GM23338 (cell line): ENCODE data around the gene SOX12. TPM values are rescaled to one million over a fixed set of nuclear protein-coding genes. Genes with fewer than 3 reads are reported as not detected.

Experiments used
- ATAC-seq: fragments of 200-7000 bp; cut with Tn5 transposase; 3 replicates; pipeline ENCODE4 v1.9.1; 2020
- DNase-seq: peaks from one replicate; pipeline ENCODE4 v3.0.0-alpha.2; 2015; ENCODE audit warnings: low spot score
- H2AFZ ChIP-seq: fragments of 200-600 bp; sonication (generic); 2 replicates; pipeline ENCODE4 v1.8.0; 2016; ENCODE audit warnings: antibody characterized with exemption, mild to moderate bottlenecking, moderate library complexity
- H3F3A ChIP-seq: fragments of 200-600 bp; sonication (generic); replicated peaks from 2 replicates; pipeline ENCODE4 v1.8.0; 2017; ENCODE audit warnings: antibody characterized with exemption, mixed run types, low read depth
- H3K27ac ChIP-seq: fragments of 200-600 bp; sonication (generic); 2 replicates; pipeline ENCODE4 v1.6.1; 2016; ENCODE audit warnings: low read depth
- H3K27me3 ChIP-seq: fragments of 200-600 bp; sonication (generic); 2 replicates; pipeline ENCODE4 v1.8.0; 2016; ENCODE audit warnings: mild to moderate bottlenecking, mixed run types, moderate library complexity; ENCODE audit not compliant: insufficient read depth
- H3K36me3 ChIP-seq: fragments of 200-600 bp; sonication (generic); 2 replicates; pipeline ENCODE4 v1.8.0; 2016; ENCODE audit warnings: mild to moderate bottlenecking; ENCODE audit not compliant: insufficient read depth
- H3K4me1 ChIP-seq: fragments of 200-600 bp; sonication (generic); 2 replicates; pipeline ENCODE4 v1.8.0; 2016; ENCODE audit warnings: mild to moderate bottlenecking, moderate library complexity; ENCODE audit not compliant: insufficient read depth
- H3K4me2 ChIP-seq: fragments of 200-600 bp; sonication (generic); 2 replicates; pipeline ENCODE4 v1.7.1; 2017; ENCODE audit warnings: mixed run types
- H3K4me3 ChIP-seq: fragments of 200-600 bp; sonication (generic); 2 replicates; pipeline ENCODE4 v1.6.1; 2016; ENCODE audit warnings: mixed run types
- H3K79me2 ChIP-seq: fragments of 200-600 bp; sonication (generic); replicated peaks from 2 replicates; pipeline ENCODE4 v1.8.0; 2017; ENCODE audit warnings: mild to moderate bottlenecking; ENCODE audit not compliant: insufficient read depth
- H3K9me2 ChIP-seq: fragments of 200-600 bp; sonication (generic); 2 replicates; pipeline ENCODE4 v1.8.0; 2017; ENCODE audit not compliant: insufficient read depth
- H4K20me1 ChIP-seq: fragments of 200-600 bp; sonication (generic); replicated peaks from 2 replicates; pipeline ENCODE4 v1.8.0; 2017; ENCODE audit warnings: mild to moderate bottlenecking; ENCODE audit not compliant: insufficient read depth
- H3K27ac Mint-ChIP-seq: 2 replicates; pipeline ENCODE4 v1.8.0; 2020; ENCODE audit warnings: inconsistent platforms, mild to moderate bottlenecking, moderate library complexity, mixed read lengths
- H3K27me3 Mint-ChIP-seq: 3 replicates; pipeline ENCODE4 v1.8.0; 2022; ENCODE audit warnings: low read depth, mild to moderate bottlenecking, moderate library complexity, mixed read lengths, inconsistent platforms; ENCODE audit not compliant: insufficient read depth, poor library complexity
- H3K36me3 Mint-ChIP-seq: 3 replicates; pipeline ENCODE4 v1.8.0; 2021; ENCODE audit warnings: low read depth, mild to moderate bottlenecking, inconsistent platforms, moderate library complexity, mixed read lengths
- H3K4me1 Mint-ChIP-seq: 3 replicates; pipeline ENCODE4 v1.8.0; 2020; ENCODE audit warnings: mild to moderate bottlenecking, inconsistent platforms, mixed read lengths
- H3K4me3 Mint-ChIP-seq: 3 replicates; pipeline ENCODE4 v1.8.0; 2021; ENCODE audit warnings: moderate library complexity, mild to moderate bottlenecking, inconsistent platforms, mixed read lengths
- H3K9me3 Mint-ChIP-seq: 3 replicates; pipeline ENCODE4 v1.8.0; 2020; ENCODE audit warnings: moderate library complexity, mild to moderate bottlenecking, inconsistent platforms, mixed read lengths
- CREB1 ChIP-seq: fragments of 250-450 bp; sonication (Bioruptor Pico); IDR thresholded peaks from 2 replicates; pipeline ENCODE4 v1.5.0; 2020; ENCODE audit warnings: low read depth, mild to moderate bottlenecking, moderate library complexity
- CTCF ChIP-seq, 2 experiments: fragments of 200-600 bp in 1 of 2; sonication (generic) in 1 of 2; conservative IDR thresholded peaks; 2 replicates each; pipeline versions ENCODE4 v1.5.1 to v1.6.1; 2016 to 2017; ENCODE audit warnings: antibody characterized with exemption in 2 of 2, low read depth in 2 of 2, mild to moderate bottlenecking in 2 of 2, moderate library complexity in 1 of 2
- EZH2phosphoT487 ChIP-seq: fragments of 200-600 bp; sonication (generic); IDR thresholded peaks from one replicate; pipeline ENCODE4 v1.8.1; 2018; ENCODE audit warnings: antibody characterized with exemption; ENCODE audit not compliant: unreplicated experiment
- NANOG ChIP-seq: IDR thresholded peaks from 2 replicates; pipeline ENCODE4 v1.6.1; 2016; ENCODE audit warnings: antibody characterized with exemption, borderline replicate concordance
- STAT1 ChIP-seq: IDR thresholded peaks from one replicate; pipeline ENCODE4 v1.6.1; 2016; ENCODE audit warnings: antibody characterized with exemption; ENCODE audit not compliant: unreplicated experiment
- ZNF114 ChIP-seq: fragments of 250-450 bp; sonication (Bioruptor Pico); IDR thresholded peaks from 2 replicates; pipeline ENCODE4 v1.5.0; 2020; ENCODE audit warnings: mild to moderate bottlenecking, moderate library complexity
- ZNF331 ChIP-seq: fragments of 250-450 bp; sonication (Bioruptor Pico); IDR thresholded peaks from 2 replicates; pipeline ENCODE4 v1.5.0; 2020; ENCODE audit warnings: low read depth, mild to moderate bottlenecking, moderate library complexity
- polyA plus RNA-seq: library from polyadenylated mRNA; unstranded; fragments of >200 nt; fragmentation: Nextera tagmentation; extraction: Ambion mirVana; gene quantifications from 2 replicates; pipeline ENCODE4 v1.2.1, GENCODE V29; 2016
- total RNA-seq: library from RNA; depleted of rRNA; stranded (reverse); fragments of >200 nt; shearing (Covaris generic); gene quantifications from 2 replicates; pipeline ENCODE4 v1.2.3, GENCODE V29; 2014
- TF ChIP-seq, protein P1 (sequence below): IDR thresholded peaks from one replicate; pipeline ENCODE4 v1.6.1; 2018; ENCODE audit warnings: antibody characterized with exemption; ENCODE audit not compliant: unreplicated experiment
- TF ChIP-seq, protein P2 (sequence below): IDR thresholded peaks from 2 replicates; pipeline ENCODE4 v1.6.1; 2016; ENCODE audit warnings: antibody characterized with exemption

The SOX12 gene
- total and polyA plus RNA-seq, 2 experiments from 2014 or later = 14.1 to 32.0 TPM

GRCh38 chr20:353166-353565 is 27.8 kb downstream of the SOX12 start:
- no peak overlapping the region for H2AFZ ChIP-seq
- ATAC-seq = no peak

More at GRCh38 chr20:353166-353565, 27.8 kb downstream of the SOX12 start:
- Histone ChIP-seq H3K36me3 (no peaks in the 10 kb centered on the region), H3K9me2 (no peaks in the 10 kb centered on the region), H3K27ac (no peak overlapping the region), H4K20me1 (no peaks in the 10 kb centered on the region), H3K4me2 (no peak overlapping the region), H3K27me3 (no peaks in the 10 kb centered on the region), H3F3A (peaks cover 5% of the 10 kb centered on the region; the same call in 1 of the 2 replicates), H3K4me3 (no peak overlapping the region), H3K79me2 (no peaks in the 10 kb centered on the region), H3K4me1 (peaks cover 11% of the 10 kb centered on the region)
- Mint-ChIP-seq H3K27ac (no peak overlapping the region), H3K4me3 (no peak overlapping the region), H3K4me1 (peaks cover 12% of the 10 kb centered on the region), H3K36me3 (peaks cover 2% of the 10 kb centered on the region; the same call in 1 of the 3 replicates), H3K27me3 (peaks cover 12% of the 10 kb centered on the region), H3K9me3 (no peaks in the 10 kb centered on the region; the same call in 2 of the 3 replicates)
- no peak for DNase-seq
- no peak for TF ChIP-seq EZH2phosphoT487
- TF ChIP-seq, protein P1, sequence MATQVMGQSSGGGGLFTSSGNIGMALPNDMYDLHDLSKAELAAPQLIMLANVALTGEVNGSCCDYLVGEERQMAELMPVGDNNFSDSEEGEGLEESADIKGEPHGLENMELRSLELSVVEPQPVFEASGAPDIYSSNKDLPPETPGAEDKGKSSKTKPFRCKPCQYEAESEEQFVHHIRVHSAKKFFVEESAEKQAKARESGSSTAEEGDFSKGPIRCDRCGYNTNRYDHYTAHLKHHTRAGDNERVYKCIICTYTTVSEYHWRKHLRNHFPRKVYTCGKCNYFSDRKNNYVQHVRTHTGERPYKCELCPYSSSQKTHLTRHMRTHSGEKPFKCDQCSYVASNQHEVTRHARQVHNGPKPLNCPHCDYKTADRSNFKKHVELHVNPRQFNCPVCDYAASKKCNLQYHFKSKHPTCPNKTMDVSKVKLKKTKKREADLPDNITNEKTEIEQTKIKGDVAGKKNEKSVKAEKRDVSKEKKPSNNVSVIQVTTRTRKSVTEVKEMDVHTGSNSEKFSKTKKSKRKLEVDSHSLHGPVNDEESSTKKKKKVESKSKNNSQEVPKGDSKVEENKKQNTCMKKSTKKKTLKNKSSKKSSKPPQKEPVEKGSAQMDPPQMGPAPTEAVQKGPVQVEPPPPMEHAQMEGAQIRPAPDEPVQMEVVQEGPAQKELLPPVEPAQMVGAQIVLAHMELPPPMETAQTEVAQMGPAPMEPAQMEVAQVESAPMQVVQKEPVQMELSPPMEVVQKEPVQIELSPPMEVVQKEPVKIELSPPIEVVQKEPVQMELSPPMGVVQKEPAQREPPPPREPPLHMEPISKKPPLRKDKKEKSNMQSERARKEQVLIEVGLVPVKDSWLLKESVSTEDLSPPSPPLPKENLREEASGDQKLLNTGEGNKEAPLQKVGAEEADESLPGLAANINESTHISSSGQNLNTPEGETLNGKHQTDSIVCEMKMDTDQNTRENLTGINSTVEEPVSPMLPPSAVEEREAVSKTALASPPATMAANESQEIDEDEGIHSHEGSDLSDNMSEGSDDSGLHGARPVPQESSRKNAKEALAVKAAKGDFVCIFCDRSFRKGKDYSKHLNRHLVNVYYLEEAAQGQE = no peak
- no peak for TF ChIP-seq ZNF331 (CRISPR knock-in tag)
- TF ChIP-seq NANOG = no peak
- no peak for TF ChIP-seq CREB1
- TF ChIP-seq STAT1 = no peak
- TF ChIP-seq, protein P2, sequence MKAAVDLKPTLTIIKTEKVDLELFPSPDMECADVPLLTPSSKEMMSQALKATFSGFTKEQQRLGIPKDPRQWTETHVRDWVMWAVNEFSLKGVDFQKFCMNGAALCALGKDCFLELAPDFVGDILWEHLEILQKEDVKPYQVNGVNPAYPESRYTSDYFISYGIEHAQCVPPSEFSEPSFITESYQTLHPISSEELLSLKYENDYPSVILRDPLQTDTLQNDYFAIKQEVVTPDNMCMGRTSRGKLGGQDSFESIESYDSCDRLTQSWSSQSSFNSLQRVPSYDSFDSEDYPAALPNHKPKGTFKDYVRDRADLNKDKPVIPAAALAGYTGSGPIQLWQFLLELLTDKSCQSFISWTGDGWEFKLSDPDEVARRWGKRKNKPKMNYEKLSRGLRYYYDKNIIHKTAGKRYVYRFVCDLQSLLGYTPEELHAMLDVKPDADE = no peak
- TF ChIP-seq ZNF114 = no peak
- no peak for TF ChIP-seq CTCF (conservative IDR thresholded peaks at IDR 0.05; ENCODE audit: low read depth in 2 of 2)
